ENCODE results near the gene DBNDD1.

DNA sequence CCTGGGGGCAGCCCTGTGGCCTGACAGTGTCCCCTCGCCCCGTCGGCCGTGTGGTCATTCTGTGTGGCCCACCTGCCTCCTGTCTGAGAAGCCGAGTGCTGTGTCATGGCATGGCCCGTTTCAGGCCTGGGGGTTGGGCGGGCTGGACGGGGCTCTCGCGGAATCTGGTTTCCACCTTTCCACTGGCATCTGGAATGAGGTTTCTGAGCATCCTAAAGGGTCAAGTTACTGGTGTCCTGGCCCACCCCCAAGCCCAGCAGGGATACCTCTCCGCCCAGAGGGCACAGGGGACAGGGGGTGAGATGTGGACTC, 7.8 kb downstream of the DBNDD1 start:
- TF ChIP-seq, protein P1, sequence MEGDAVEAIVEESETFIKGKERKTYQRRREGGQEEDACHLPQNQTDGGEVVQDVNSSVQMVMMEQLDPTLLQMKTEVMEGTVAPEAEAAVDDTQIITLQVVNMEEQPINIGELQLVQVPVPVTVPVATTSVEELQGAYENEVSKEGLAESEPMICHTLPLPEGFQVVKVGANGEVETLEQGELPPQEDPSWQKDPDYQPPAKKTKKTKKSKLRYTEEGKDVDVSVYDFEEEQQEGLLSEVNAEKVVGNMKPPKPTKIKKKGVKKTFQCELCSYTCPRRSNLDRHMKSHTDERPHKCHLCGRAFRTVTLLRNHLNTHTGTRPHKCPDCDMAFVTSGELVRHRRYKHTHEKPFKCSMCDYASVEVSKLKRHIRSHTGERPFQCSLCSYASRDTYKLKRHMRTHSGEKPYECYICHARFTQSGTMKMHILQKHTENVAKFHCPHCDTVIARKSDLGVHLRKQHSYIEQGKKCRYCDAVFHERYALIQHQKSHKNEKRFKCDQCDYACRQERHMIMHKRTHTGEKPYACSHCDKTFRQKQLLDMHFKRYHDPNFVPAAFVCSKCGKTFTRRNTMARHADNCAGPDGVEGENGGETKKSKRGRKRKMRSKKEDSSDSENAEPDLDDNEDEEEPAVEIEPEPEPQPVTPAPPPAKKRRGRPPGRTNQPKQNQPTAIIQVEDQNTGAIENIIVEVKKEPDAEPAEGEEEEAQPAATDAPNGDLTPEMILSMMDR (IDR thresholded peaks at IDR 0.05): no peak
- TF ChIP-seq POLR2A (IDR thresholded peaks at IDR 0.05): no peak

Data from thyroid gland (tissue), 4 donors.